Stimulated activated CD8-positive, alpha-beta memory T cell treated with anti-CD3 and anti-CD28 coated beads, Interleukin-12 subunit alpha, Interleukin-12 subunit beta, amount 100 ng/mL, for 1 hour (primary cell): ENCODE results near the gene GGT6.

Experiments used
- DNase-seq: peaks from one replicate; pipeline ENCODE4 v3.0.0-alpha.2; 2020; ENCODE audit warnings: low read depth

Gene GGT6

DNA sequence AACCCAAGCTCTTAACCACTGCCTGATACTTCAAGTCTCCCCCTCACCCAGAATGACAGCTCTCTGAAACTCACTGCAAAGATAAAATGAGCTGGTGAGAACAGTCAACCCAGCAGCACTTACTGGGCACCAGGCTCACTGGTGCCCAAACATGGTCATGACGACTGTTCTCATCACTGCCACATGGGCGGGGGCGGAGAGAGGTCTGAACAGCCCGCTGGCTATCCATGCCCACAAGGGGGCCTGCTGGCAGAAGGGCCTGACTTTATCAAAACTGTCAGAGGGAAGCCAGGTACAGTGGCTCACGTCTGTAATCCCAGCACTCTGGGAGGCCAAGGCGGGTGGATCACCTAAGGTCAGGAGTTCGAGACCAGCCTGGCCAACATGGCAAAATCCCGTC, 9.2 kb downstream of the GGT6 start:
- no peak for DNase-seq

- DNase-seq = no peak
These were observed 9.8 kb downstream of the GGT6 start for GRCh38 chr17:4550534-4551039.

GRCh38 chr17:4549781-4550533, 10.4 kb downstream of the GGT6 start:
- no peak for DNase-seq

GRCh38 chr17:4548721-4549531, 11.5 kb downstream of the GGT6 start:
- no peak for DNase-seq

DNA sequence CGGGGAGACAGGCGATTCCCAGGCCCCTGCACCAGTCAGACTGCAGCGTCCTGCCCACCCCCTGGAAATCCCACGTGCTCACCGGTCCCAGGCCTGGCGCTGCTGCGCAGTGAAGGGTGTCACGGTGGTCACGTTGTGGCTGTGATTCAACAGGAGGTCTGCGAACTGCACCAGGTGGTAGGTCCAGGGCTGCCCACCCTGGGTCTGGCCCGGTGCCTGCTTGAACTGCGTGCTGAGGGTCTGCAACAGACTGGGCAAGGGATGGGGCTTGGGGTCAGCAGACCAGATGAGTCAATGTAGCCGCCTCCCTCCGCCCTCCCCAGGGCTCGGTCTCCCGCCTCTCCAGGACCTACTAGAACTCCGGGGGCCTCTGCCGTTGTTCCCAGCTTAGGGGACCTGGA, 12.3 kb downstream of the GGT6 start:
- DNase-seq = no peak

- no peak for DNase-seq
These were observed 13.1 kb downstream of the GGT6 start for GRCh38 chr17:4547118-4547906.

DNA sequence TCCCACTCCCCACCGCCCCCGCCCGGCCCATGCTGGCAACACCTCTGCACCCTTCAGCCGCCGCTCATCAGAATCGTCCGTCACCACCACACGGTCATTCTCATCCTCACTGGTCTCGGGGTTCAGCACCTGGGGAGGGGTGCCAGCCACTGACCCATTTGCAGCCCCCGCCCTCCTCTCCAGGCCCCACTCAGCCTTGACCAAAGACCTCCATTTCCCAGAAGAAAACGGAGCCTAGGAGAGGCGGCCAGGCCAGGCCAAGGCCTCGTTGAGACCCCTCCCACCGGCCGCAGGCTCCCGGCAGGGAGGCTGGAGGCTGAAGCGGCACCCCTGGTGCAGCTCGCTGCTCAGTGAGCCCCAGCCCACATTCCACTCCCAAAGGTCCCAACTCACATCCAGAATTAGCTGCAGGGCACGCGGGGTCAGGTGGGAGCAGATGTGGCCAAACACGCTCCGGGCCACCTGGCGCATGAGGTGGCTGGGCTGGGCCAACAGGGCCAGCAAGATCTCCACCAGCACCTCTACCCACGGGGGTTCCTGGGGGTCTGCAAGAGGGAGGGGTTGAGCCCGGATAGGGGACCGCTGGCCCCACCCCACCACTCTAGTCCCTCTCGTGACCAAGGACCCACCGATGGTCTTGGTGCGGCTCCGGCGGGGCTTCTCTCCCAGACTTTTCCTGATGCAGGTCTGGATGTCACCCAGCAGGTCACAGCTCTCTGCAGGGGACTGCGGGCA, 15.0 kb downstream of the GGT6 start:
- no peak for DNase-seq

DNA sequence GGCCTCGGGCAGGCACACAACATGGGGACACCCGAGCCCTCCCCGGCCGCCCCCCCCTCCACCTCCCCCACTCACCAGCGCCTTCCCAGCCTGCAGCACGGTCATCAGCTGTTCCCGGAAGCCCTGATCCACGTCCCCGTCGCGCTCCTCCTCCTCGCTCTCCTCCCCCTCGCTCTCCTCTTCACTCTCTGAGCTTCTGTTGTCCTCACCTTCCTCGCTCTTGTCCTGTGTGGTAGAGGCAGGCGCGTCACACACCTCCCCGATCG, 15.5 kb downstream of the GGT6 start:
- DNase-seq = no peak

GRCh38 chr17:4544135-4544950, 16.0 kb downstream of the GGT6 start:
- DNase-seq = no peak

DNA sequence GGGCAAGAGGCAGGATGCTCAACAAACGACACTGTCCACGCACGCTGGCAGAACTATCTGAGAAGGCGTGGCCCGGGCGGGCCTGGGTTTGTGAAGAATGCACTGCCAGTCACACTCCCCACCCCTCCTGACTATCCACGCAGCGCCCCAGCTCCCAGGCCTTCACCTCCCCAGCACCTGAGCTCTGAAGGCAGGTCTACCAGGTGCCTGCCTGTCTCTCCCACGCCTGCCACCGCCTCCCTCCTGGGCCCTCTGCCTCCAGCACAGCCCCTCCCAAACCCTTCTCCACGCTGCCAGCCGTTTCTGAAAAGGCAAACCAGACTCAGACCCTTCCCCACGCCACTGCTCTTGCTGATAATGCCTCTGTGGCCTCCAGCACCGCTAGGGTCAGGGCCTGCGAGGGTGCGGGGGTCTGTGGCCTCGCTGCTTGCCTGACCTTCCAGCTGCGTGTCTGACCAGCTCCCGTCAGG, 16.8 kb downstream of the GGT6 start:
- no peak for DNase-seq

DNA sequence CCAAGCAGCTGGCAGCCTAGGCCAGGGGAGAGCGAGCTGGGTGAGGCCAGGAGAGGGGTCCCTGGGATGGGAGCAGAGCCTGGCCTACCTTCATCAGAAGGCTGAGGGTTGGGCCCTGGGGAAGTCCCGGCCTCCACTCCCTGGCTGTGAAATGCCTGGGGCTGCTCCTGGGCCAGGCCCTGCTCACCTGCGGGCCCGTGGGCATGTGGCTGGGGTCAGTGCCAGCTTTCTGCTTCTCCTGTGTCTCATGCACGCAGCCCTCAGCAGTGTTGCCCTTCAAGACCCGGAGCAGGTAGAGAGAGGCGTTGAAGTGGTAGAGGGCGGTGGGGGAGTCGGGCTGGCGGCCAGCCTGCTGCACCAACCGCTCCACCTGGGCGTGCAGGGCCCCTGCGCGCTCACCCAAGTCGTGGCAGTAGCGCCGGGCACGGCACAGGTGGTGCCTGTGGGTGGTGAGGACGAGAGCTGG, 17.6 kb downstream of the GGT6 start:
- DNase-seq = no peak

DNA sequence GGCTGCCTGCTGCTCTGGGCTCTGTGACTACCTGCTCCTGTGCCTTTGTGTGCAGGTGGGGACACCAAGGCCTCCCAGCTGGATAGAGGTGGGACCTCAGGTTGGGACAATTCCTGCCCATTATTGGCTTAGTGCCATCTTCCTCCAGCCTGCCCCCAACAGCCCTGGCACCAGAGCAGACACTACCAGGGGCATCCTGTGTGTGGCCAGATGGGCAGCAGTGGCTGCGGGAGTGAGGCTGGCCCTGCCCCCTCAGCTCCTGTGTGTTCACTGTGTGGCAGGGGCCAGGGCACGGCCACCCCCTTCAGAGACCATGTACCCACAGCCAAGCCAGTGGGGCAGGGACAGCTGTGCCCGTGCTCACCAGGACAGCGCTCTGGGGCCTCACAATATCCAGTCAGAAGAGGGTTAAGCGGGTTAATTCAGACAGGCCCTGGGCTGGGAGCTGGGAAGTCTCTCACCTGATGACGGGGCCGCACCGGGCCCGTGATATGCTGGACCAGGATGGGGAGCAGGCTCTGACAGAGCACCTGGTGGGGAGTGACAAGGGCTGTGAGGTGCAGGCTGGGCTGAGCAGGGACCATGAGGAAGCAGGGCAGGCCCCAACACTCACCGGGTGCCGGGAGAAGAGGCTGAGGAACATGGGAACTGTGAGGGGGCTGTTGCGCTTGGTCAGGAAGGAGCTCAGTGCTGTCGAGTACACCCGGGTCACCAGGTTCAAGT, 18.2 kb downstream of the GGT6 start:
- DNase-seq = no peak

DNA sequence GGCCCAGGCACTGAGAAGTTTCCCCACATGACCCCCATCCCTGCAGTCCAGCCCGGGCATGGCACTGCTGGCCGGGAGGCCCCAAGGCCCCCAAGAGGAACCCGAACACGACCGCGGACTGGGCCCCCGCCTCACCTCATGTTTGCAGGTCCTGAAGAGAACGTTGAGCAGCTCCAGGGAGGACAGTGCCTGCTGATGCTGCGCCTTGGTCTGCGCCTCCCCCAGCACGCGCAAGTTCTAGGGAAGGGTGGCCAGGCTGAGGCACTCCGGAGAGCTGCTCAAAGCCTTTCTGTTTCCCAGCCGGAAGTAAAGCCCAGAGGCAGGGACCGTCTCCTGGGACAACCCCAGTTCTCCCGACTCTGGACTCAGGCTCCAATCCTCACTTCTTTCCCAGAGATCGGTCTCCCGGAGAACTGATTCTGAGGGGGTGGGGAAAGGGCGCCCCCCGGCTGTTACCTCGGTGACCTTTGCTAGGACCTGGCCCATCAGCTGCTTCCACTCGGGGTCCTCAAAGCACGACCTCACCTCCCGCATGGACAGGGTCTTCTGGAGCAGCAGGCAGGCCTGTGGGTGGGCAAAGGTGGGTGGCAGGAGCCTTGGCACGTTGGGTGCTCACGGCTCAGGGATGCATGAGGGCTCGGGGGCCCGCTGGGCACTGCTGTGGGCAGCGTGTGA, 18.9 kb downstream of the GGT6 start:
- no peak for DNase-seq

DNA sequence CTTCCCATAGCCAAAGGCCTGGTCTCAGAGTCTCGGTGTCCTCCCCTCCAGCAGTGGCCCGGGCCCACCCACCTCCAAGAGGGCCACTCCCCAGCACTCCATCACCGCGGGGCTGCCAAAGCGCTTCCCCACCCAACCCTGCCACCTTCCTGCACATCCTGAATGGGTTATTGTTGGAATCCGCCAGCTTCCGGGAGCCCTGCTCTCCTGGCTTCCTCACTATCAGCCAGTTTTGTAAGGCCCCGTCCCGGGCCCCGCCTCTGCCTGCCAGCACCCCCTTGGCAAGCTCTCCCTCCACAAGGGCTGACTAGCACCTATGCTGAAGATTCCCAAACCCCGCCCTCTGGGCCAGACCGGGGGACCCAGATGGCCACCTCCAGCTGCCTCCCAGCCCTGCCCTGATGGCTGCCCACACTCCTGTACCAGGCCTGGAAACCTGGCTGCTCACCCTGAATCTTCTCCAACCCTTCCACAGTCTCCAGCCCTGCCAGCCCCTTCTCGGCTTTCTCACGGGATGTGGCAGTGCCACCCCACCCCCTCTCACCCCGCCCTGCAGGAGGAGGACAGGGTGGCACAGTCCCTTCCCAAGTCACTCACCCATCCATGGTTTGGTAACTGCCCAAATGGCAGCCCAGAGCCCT, 19.6 kb downstream of the GGT6 start:
- DNase-seq = no peak

DNA sequence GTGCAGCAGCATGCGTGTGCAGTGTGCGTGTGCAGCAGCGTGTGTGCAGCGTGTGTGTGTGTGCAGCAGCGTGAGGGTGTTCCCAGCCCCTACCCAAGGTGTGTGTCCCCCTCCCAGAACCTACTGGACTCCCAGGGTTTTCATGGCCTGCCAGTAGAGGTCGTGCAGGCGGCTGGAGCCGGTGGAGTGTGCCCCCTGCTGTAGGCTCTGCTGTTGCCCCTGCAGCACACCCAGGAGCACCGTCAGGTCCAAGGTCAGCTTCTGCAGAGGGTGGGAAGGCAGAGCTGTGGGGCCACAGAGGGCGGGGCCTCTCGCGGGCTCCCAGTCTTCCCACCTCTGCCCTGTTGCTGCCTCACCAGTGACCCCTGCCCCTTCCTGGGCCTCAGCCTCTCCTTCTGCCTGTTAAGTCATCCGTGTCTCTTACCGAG, 20.1 kb downstream of the GGT6 start:
- DNase-seq = no peak

GRCh38 chr17:4539576-4540223, 20.7 kb downstream of the GGT6 start:
- DNase-seq = no peak

- DNase-seq = no peak
These were observed 21.4 kb downstream of the GGT6 start for GRCh38 chr17:4539025-4539424.

DNA sequence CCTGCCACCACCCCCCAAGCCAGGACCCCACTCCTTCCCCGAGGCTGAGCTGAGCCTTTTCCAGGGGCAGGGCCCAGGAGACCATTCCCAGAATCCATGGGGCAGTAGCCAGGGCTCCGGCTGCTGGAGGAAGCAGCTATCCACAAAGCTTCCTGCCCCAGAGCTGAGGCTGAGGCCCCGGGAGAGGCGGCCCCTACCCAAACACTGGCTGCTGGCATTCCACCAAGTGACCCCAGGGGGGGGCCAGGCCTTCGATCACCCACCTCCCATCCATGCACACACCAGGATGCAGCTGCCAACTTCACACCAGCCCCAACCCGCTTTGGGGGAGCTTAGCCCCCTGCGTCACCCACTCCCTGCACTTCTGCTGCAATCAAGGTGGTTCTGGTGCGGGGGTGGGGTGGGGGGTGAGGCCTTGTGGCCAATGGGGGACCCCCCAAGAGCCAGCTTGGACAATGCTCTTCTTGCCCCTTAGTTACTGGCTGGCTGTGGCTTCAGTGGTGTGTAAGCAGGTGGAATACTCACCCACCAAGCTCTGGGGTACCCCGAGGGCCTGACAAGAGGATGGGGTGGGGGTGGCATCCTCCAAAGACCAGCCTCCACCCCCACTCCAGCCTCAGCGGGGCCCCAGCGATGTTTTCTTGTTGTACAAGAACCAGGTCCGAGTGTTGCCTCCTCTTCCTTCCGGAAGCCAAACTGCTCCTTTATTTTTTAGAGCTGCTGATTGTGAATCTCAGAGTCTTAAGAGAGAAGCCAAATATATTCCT, 22.0 kb downstream of the GGT6 start:
- DNase-seq = no peak
